ENCODE data around the gene AGGF1. TPM values are rescaled to one million over a fixed set of nuclear protein-coding genes. Genes with fewer than 3 reads are reported as not detected.

AGGF1 gene
- total RNA-seq, 1 donor from 2014 or later = 35.1 TPM

GRCh38 chr5:77086368-77086688 lies 56.1 kb downstream of the AGGF1 start:
- Histone ChIP-seq H2AFZ (replicated peaks) (peak overlapping the region; percentile 85), H3K27ac (peak overlapping the region; percentile 79), H3F3A (ENCODE audit: low read depth) (peaks cover 18% of the 10 kb centered on the region), H3K4me1 (peaks cover 21% of the 10 kb centered on the region), H3K9me3 (ENCODE audit: low read depth) (no peaks in the 10 kb centered on the region), H3K79me2 (ENCODE audit: low read depth) (peaks cover 6% of the 10 kb centered on the region), H3K9ac (no peak overlapping the region), H3K36me3 (no peaks in the 10 kb centered on the region), H4K20me1 (ENCODE audit: low read depth) (no peaks in the 10 kb centered on the region), H3K4me3 (peak overlapping the region; percentile 67), H3K27me3 (no peaks in the 10 kb centered on the region), H3K4me2 (peak overlapping the region; percentile 88)
- no peaks in the 10 kb centered on the region for H3K27me3 Mint-ChIP-seq (ENCODE audit: insufficient read depth, low read depth)
- peak overlapping the region; percentile 96 for H3K4me3 Mint-ChIP-seq
- DNase-seq (ENCODE audit: low spot score) = no peak
- H3K4me1 Mint-ChIP-seq = peaks cover 24% of the 10 kb centered on the region
- H3K27ac Mint-ChIP-seq = peak overlapping the region; percentile 100
- peaks cover 31% of the 10 kb centered on the region for H3K36me3 Mint-ChIP-seq
- H3K9me3 Mint-ChIP-seq = peaks cover 22% of the 10 kb centered on the region
- TF ChIP-seq EZH2 (IDR thresholded peaks at IDR 0.05) (no peak), CTCF (IDR thresholded peaks at IDR 0.05) (no peak), EZH2phosphoT487 (IDR thresholded peaks at IDR 0.05) (no peak)

GRCh38 chr5:77086689-77087483 lies 56.7 kb downstream of the AGGF1 start, which contains the start of gene ZBED3:
Gene ZBED3, minus strand, starts transcription at chr5:77087285. Its CDS starts 9,407 bp downstream, at chr5:77077878.
- H3K9me3 Mint-ChIP-seq = peaks cover 22% of the 10 kb centered on the region
- TF ChIP-seq EZH2phosphoT487 (IDR thresholded peaks at IDR 0.05) = no peak
- TF ChIP-seq CTCF (IDR thresholded peaks at IDR 0.05) = peak; percentile 52
- peaks cover 24% of the 10 kb centered on the region for H3K4me1 Mint-ChIP-seq
- H3K9ac ChIP-seq = peak within 1 kb of the TSS; percentile 45
- H3K4me2 ChIP-seq = peak within 1 kb of the TSS; percentile 88
- peak within 1 kb of the TSS; percentile 85 for H2AFZ ChIP-seq (replicated peaks)
- H3K36me3 ChIP-seq = no peaks in the 10 kb centered on the region
- no peaks in the 10 kb centered on the region for H4K20me1 ChIP-seq (ENCODE audit: low read depth)
- H3K4me1 ChIP-seq = peaks cover 21% of the 10 kb centered on the region
- H3F3A ChIP-seq (ENCODE audit: low read depth) = peaks cover 18% of the 10 kb centered on the region
- peaks cover 31% of the 10 kb centered on the region for H3K36me3 Mint-ChIP-seq
- H3K4me3 ChIP-seq = peak within 1 kb of the TSS; percentile 67
- peak within 1 kb of the TSS; percentile 100 for H3K27ac Mint-ChIP-seq
- peak within 1 kb of the TSS; percentile 79 for H3K27ac ChIP-seq
- peaks cover 6% of the 10 kb centered on the region for H3K79me2 ChIP-seq (ENCODE audit: low read depth)
- H3K27me3 Mint-ChIP-seq (ENCODE audit: insufficient read depth, low read depth) = no peaks in the 10 kb centered on the region
- peak within 1 kb of the TSS; percentile 96 for H3K4me3 Mint-ChIP-seq
- peak; percentile 91 for DNase-seq (ENCODE audit: low spot score)
- H3K9me3 ChIP-seq (ENCODE audit: low read depth) = no peaks in the 10 kb centered on the region
- H3K27me3 ChIP-seq = no peaks in the 10 kb centered on the region

- peaks cover 18% of the 10 kb centered on the region for H3F3A ChIP-seq (ENCODE audit: low read depth)
- no peaks in the 10 kb centered on the region for H3K9me3 ChIP-seq (ENCODE audit: low read depth)
- peaks cover 24% of the 10 kb centered on the region for H3K4me1 Mint-ChIP-seq
- H3K27me3 ChIP-seq = no peaks in the 10 kb centered on the region
- peak overlapping the region; percentile 97 for H3K27ac Mint-ChIP-seq
- H3K4me3 ChIP-seq = peak overlapping the region; percentile 67
- peaks cover 21% of the 10 kb centered on the region for H3K4me1 ChIP-seq
- no peaks in the 10 kb centered on the region for H4K20me1 ChIP-seq (ENCODE audit: low read depth)
- H3K27ac ChIP-seq = no peak overlapping the region
- DNase-seq (ENCODE audit: low spot score) = peak; percentile 4
- H3K36me3 ChIP-seq = no peaks in the 10 kb centered on the region
- no peak for TF ChIP-seq EZH2phosphoT487 (IDR thresholded peaks at IDR 0.05)
- TF ChIP-seq CTCF (IDR thresholded peaks at IDR 0.05) = no peak
- TF ChIP-seq EZH2 (IDR thresholded peaks at IDR 0.05) = no peak
- peaks cover 31% of the 10 kb centered on the region for H3K36me3 Mint-ChIP-seq
- H3K79me2 ChIP-seq (ENCODE audit: low read depth) = peaks cover 6% of the 10 kb centered on the region
- no peak overlapping the region for H3K9ac ChIP-seq
- peak overlapping the region; percentile 85 for H2AFZ ChIP-seq (replicated peaks)
- H3K27me3 Mint-ChIP-seq (ENCODE audit: insufficient read depth, low read depth) = no peaks in the 10 kb centered on the region
- peaks cover 22% of the 10 kb centered on the region for H3K9me3 Mint-ChIP-seq
- H3K4me2 ChIP-seq = peak overlapping the region; percentile 88
- peak overlapping the region; percentile 93 for H3K4me3 Mint-ChIP-seq
These were observed 57.5 kb downstream of the AGGF1 start for GRCh38 chr5:77087484-77088261.
